Measurements from ENCODE around the gene TGFB1I1.
A peak's percentile ranks its signal among the peaks of the same experiment; 100 is the strongest.
"Not testable (repeated sequence)": the region's sequence is repeated elsewhere in the genome, so short reads cannot be mapped to it uniquely, and the experiment has no call there.

The TGFB1I1 gene

GRCh38 chr16:31471875-31472708, at the start of gene TGFB1I1:
Gene TGFB1I1 (plus strand): TSS chr16:31472152. CDS start chr16:31472189, 37 bp downstream.
- DNase-seq = no peak

- no peak for DNase-seq
These were observed 48.7 kb upstream of the TGFB1I1 start for GRCh38 chr16:31423241-31423640.

- no peak for DNase-seq
These were observed 48.2 kb upstream of the TGFB1I1 start for GRCh38 chr16:31423801-31424200.

- DNase-seq = no peak
These were observed 44.3 kb upstream of the TGFB1I1 start for GRCh38 chr16:31427441-31428278.

GRCh38 chr16:31428279-31428597, 43.7 kb upstream of the TGFB1I1 start, which contains the start of gene COX6A2:
Gene COX6A2 (minus strand): TSS chr16:31428360. CDS start chr16:31428325, 35 bp downstream.
- no peak for DNase-seq

- no peak for DNase-seq
These were observed 43.2 kb upstream of the TGFB1I1 start for GRCh38 chr16:31428638-31429247.

GRCh38 chr16:31429314-31429713, 42.6 kb upstream of the TGFB1I1 start:
- DNase-seq = no peak

- DNase-seq = no peak
These were observed 42.2 kb upstream of the TGFB1I1 start for GRCh38 chr16:31429796-31430195.

- DNase-seq = no peak
These were observed 41.4 kb upstream of the TGFB1I1 start for GRCh38 chr16:31430380-31431052.

- DNase-seq = no peak
These were observed 36.4 kb upstream of the TGFB1I1 start for GRCh38 chr16:31435341-31436220.

- DNase-seq = no peak
These were observed 35.5 kb upstream of the TGFB1I1 start for GRCh38 chr16:31436221-31437045.

GRCh38 chr16:31438414-31438813, 33.5 kb upstream of the TGFB1I1 start:
- no peak for DNase-seq

GRCh38 chr16:31439023-31439422, 32.9 kb upstream of the TGFB1I1 start:
- DNase-seq = not testable (repeated sequence)

GRCh38 chr16:31439519-31439918, 32.4 kb upstream of the TGFB1I1 start:
- DNase-seq = no peak

- no peak for DNase-seq
These were observed 31.3 kb upstream of the TGFB1I1 start for GRCh38 chr16:31440516-31441184.

- DNase-seq = no peak
These were observed 30.0 kb upstream of the TGFB1I1 start for GRCh38 chr16:31441956-31442355.

- DNase-seq = not testable (repeated sequence)
These were observed 26.0 kb upstream of the TGFB1I1 start for GRCh38 chr16:31445931-31446330.

GRCh38 chr16:31451201-31451600, 20.8 kb upstream of the TGFB1I1 start:
- no peak for DNase-seq

- peak; percentile 15 for DNase-seq
These were observed 20.1 kb upstream of the TGFB1I1 start for GRCh38 chr16:31451681-31452351.

- no peak for DNase-seq
These were observed 19.3 kb upstream of the TGFB1I1 start for GRCh38 chr16:31452631-31453106.

Measured in NCI-H2029 (cell line).